ENCODE results near the gene C10orf53.

Gene C10orf53

DNA sequence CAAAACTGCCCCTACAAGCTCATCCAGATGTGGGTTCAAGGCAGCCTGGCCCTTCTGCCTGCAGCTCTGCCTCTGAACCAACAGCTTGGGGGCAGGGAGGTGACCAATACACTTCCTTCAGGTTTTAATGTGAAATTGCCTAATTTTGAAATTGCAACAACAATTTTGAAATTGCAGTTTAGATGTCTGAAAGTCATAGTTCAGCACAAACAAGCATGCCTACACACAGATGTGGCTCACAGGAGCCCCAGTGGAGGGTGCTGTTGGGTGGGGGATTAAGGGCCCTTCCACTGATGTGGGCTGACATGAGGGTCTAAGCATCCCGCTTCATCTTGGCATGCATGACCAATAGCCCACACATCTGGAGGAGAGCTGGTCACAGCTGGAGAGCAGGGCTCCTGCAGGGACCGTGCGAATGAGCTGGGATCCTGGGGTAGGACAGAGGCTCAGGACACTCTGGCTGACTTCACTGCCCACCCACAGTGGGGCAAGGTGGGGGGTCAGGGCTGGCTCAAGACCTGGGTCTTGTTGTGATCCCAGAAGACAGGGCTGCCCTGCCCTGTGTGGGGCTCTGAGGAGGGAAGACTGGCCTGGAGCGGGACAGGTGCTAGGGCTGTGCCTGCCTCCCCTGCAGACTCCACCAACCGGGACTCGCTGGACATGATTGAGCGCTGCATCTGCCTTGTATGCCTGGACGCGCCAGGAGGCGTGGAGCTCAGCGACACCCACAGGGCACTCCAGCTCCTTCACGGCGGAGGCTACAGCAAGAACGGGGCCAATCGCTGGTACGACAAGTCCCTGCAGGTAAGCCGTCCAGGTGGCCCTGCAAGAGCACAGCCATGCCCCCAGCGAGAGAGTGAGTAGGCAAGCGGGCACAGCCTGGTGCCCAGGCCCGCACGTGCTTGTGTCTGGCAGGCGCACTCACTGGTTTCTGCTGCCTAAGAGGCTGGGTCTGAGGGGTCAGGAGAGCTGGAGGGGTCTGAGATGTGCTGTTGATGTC lies 33.3 kb upstream of the C10orf53 start:
- DNase-seq (ENCODE audit: low read depth) = no peak
- H3K27me3 ChIP-seq (replicated peaks; ENCODE audit: control insufficient read depth, insufficient read depth, low read length) = peaks cover 65% of the 10 kb centered on the region
- peaks cover 4% of the 10 kb centered on the region for H3K4me1 ChIP-seq (ENCODE audit: control insufficient read depth, insufficient read depth, low read length)
- H3K4me3 ChIP-seq (ENCODE audit: low read length) = no peak overlapping the region
- H3K36me3 ChIP-seq (ENCODE audit: control insufficient read depth, insufficient read depth, low read length, severe bottlenecking) = no peaks in the 10 kb centered on the region
- H3K9ac ChIP-seq (ENCODE audit: low read length) = no peak overlapping the region
- H3K9me3 ChIP-seq (ENCODE audit: control insufficient read depth, low read length) = no peaks in the 10 kb centered on the region

DNA sequence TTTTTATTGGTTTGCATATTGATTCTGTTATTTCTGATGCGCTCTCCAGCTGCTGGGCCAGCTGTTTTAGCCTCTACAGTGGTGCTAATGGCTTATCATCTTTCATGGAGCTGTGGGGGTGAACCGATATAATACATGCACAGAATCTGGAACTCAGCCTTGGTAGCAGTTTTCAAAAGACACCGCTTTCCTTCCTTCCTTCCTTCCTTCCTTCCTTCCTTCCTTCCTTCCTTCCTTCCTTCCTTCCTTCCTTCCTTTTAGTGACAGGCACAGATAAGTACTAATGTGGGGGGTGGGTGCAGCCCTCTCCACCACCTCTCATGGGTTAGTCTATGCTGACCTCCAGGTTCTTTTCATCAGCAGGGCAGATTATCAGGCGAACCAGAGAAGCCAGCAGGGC lies 31.9 kb upstream of the C10orf53 start:
- Histone ChIP-seq H3K9ac (ENCODE audit: low read length) (no peak overlapping the region), H3K36me3 (ENCODE audit: control insufficient read depth, insufficient read depth, low read length, severe bottlenecking) (no peaks in the 10 kb centered on the region), H3K4me1 (ENCODE audit: control insufficient read depth, insufficient read depth, low read length) (peaks cover 4% of the 10 kb centered on the region), H3K27me3 (replicated peaks; ENCODE audit: control insufficient read depth, insufficient read depth, low read length) (peaks cover 65% of the 10 kb centered on the region), H3K9me3 (ENCODE audit: control insufficient read depth, low read length) (no peaks in the 10 kb centered on the region), H3K4me3 (ENCODE audit: low read length) (no peak overlapping the region)
- DNase-seq (ENCODE audit: low read depth) = no peak

- no peaks in the 10 kb centered on the region for H3K36me3 ChIP-seq (ENCODE audit: control insufficient read depth, insufficient read depth, low read length, severe bottlenecking)
- no peak overlapping the region for H3K4me3 ChIP-seq (ENCODE audit: low read length)
- H3K4me1 ChIP-seq (ENCODE audit: control insufficient read depth, insufficient read depth, low read length) = peaks cover 4% of the 10 kb centered on the region
- no peak for DNase-seq (ENCODE audit: low read depth)
- no peak overlapping the region for H3K9ac ChIP-seq (ENCODE audit: low read length)
- H3K9me3 ChIP-seq (ENCODE audit: control insufficient read depth, low read length) = no peaks in the 10 kb centered on the region
- peaks cover 63% of the 10 kb centered on the region for H3K27me3 ChIP-seq (replicated peaks; ENCODE audit: control insufficient read depth, insufficient read depth, low read length)
Measured at GRCh38 chr10:49647985-49648795, 31.3 kb upstream of the C10orf53 start.

DNA sequence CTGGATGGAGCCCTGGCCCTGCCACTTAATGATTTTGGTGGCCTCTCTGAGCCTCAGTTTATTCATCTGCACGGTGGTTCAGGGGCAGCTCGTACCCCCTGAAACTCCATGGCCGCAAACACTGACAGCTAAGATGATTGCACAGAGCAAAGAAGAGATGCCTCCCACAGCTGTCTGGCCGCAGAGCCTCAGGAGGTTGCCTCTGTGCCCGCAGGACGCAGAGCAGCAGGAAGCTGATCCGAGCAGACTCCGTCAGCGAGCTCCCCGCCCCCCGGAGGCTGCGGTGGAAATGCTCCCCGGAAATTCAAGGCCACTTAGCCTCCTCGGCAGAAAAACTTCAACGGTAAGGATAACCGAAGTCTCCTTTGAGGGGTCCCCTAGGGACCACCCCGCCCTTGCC lies 30.2 kb upstream of the C10orf53 start:
- no peak for DNase-seq (ENCODE audit: low read depth)
- Histone ChIP-seq H3K4me1 (ENCODE audit: control insufficient read depth, insufficient read depth, low read length) (peaks cover 4% of the 10 kb centered on the region), H3K9ac (ENCODE audit: low read length) (no peak overlapping the region), H3K36me3 (ENCODE audit: control insufficient read depth, insufficient read depth, low read length, severe bottlenecking) (no peaks in the 10 kb centered on the region), H3K27me3 (replicated peaks; ENCODE audit: control insufficient read depth, insufficient read depth, low read length) (peaks cover 57% of the 10 kb centered on the region), H3K4me3 (ENCODE audit: low read length) (no peak overlapping the region), H3K9me3 (ENCODE audit: control insufficient read depth, low read length) (no peaks in the 10 kb centered on the region)

DNA sequence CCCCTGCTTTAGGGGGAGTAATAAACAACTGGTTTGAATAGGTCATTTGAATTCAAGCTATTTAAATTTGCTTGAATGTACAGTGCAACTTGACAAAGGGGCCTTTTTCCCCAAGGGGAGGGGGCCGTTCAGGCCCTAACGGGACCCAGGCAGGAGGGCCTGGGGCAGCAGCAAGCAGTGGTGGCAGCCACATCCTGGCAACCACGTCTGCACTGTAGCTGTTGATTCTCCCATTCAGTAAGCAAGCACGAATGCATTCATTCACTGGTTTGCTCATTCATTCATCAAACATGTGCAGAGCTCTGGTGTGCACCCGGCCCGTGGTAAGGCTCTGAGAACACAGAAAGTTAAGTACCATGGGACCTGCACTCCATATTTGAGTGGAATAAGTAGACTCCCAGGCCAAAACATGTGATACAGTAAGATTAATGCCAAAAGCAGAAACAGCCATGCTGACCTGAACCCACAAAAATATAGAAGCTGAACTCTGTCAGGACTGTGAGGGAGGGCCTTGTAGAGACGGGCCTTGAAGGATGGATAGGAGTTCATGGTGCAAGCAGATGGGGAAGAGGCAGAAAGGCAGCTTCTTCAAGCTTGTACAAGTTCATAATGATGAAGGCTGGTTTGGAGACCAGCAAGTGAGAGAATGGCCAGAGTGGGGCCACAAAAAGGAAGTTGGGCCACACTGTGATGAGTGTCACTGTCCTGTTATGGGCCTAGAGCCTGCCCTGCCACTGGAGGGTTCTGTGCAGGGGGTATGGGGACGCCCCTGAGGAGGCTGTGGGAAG lies 29.3 kb upstream of the C10orf53 start:
- no peak overlapping the region for H3K9ac ChIP-seq (ENCODE audit: low read length)
- H3K4me3 ChIP-seq (ENCODE audit: low read length) = no peak overlapping the region
- peaks cover 49% of the 10 kb centered on the region for H3K27me3 ChIP-seq (replicated peaks; ENCODE audit: control insufficient read depth, insufficient read depth, low read length)
- H3K36me3 ChIP-seq (ENCODE audit: control insufficient read depth, insufficient read depth, low read length, severe bottlenecking) = no peaks in the 10 kb centered on the region
- DNase-seq (ENCODE audit: low read depth) = no peak
- peaks cover 4% of the 10 kb centered on the region for H3K4me1 ChIP-seq (ENCODE audit: control insufficient read depth, insufficient read depth, low read length)
- no peaks in the 10 kb centered on the region for H3K9me3 ChIP-seq (ENCODE audit: control insufficient read depth, low read length)

DNA sequence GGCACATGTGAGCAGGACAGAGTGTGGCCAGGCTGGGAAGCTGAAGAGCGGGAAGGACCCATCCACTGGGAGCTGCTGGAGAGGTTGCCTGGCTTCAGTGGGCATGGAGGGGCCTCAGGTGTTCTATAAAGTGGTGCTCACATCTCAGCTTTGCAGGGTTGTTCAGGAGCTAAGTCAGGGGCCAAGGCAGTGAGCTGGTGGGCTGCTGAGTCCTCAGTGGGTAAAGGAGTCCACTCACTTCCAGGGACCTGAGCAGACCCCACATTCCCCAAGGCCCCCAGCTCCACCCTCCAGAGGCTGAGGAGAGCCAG lies 28.8 kb upstream of the C10orf53 start:
- Histone ChIP-seq H3K27me3 (replicated peaks; ENCODE audit: control insufficient read depth, insufficient read depth, low read length) (peaks cover 49% of the 10 kb centered on the region), H3K4me3 (ENCODE audit: low read length) (no peak overlapping the region), H3K9me3 (ENCODE audit: control insufficient read depth, low read length) (no peaks in the 10 kb centered on the region), H3K36me3 (ENCODE audit: control insufficient read depth, insufficient read depth, low read length, severe bottlenecking) (no peaks in the 10 kb centered on the region), H3K9ac (ENCODE audit: low read length) (no peak overlapping the region), H3K4me1 (ENCODE audit: control insufficient read depth, insufficient read depth, low read length) (peaks cover under 1% of the 10 kb centered on the region)
- no peak for DNase-seq (ENCODE audit: low read depth)

DNA sequence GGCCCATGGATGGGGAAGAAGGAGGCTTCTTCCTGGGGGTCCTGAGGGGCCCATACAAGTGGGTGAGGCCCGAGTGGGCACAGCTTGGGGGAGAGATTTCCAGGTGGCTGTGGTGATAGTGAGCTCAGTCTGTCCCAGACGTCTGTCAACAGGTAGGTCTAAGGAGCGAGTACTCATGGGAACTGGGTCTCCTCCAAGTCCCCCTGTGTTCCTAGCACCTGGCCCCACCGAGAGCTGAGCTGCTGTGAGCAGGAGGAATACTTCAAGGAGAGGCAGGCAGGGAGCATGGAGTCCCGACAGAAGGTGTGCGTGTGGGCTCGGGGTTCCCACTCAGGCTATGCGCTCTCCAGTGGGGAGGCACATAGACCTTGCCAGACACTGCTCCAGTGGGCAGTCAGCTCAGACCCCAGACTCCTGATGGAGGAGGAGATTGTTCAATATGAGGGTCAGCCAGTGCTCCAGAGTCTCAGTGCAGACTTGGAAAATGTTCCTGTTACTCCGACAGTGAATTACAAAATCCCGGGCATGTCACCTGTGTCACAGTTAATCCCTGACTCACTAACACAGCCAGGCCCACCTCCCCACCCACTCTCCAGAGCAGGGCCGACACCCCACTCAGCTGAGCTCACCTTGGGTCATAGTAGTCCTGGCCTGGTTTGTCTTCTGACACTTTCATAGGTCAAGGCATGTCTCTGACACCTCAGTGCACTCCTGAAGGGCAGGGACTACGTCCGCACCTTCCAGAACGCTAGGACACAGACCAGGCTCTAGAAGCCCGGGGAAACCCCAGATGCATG lies 28.2 kb upstream of the C10orf53 start:
- no peaks in the 10 kb centered on the region for H3K36me3 ChIP-seq (ENCODE audit: control insufficient read depth, insufficient read depth, low read length, severe bottlenecking)
- no peak overlapping the region for H3K9ac ChIP-seq (ENCODE audit: low read length)

GRCh38 chr10:49651917-49652316 lies 27.5 kb upstream of the C10orf53 start:
- Histone ChIP-seq H3K9ac (ENCODE audit: low read length) (no peak overlapping the region), H3K36me3 (ENCODE audit: control insufficient read depth, insufficient read depth, low read length, severe bottlenecking) (no peaks in the 10 kb centered on the region), H3K4me3 (ENCODE audit: low read length) (no peak overlapping the region), H3K9me3 (ENCODE audit: control insufficient read depth, low read length) (no peaks in the 10 kb centered on the region), H3K27me3 (replicated peaks; ENCODE audit: control insufficient read depth, insufficient read depth, low read length) (peaks cover 51% of the 10 kb centered on the region), H3K4me1 (ENCODE audit: control insufficient read depth, insufficient read depth, low read length) (no peaks in the 10 kb centered on the region)
- DNase-seq (ENCODE audit: low read depth) = no peak

More for the DNA sequence above, 28.2 kb upstream of the C10orf53 start:
- Histone ChIP-seq H3K4me3 (ENCODE audit: low read length) (no peak overlapping the region), H3K27me3 (replicated peaks; ENCODE audit: control insufficient read depth, insufficient read depth, low read length) (peaks cover 48% of the 10 kb centered on the region), H3K4me1 (ENCODE audit: control insufficient read depth, insufficient read depth, low read length) (no peaks in the 10 kb centered on the region), H3K9me3 (ENCODE audit: control insufficient read depth, low read length) (no peaks in the 10 kb centered on the region)
- no peak for DNase-seq (ENCODE audit: low read depth)

DNA sequence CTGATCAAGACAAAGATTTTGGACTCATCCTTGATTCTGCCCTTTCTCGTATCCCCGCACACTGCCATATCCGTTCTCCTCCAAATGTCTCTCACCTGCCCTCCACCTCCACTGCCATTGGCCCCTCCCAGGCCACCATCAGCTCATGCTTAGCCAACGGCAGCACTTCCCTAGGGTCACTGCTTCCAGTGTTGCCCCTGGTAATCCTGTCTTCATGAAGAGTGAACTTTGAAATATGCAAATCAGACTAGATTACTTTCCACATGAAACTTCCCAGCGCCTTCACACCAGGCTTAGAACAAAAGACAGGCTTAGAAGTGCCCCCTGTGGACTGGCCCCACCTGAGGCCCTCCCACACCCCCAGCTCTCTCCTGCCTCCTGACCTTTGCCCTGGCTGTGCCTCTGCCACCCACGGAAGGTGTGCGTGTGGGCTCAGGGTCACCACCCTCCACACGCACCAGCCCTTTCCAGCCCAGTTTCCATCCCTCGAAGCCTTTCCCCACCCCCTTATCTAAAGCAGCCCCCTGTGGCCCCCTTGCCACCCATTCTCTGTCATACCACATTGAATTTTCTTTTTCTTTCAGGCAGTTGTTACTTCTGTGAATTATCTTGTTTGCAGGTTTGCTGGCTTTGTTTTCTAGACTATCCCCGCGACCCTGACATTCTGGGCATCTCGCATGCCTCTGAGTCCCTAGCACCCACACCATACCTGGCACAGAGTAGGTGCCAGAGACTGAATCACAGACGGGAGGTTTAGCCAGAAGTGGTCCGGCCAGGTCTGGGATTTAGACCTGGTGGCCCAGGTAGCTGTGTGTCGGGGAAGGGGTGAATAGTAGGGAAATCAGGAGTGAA lies 26.8 kb upstream of the C10orf53 start:
- Histone ChIP-seq H3K9ac (ENCODE audit: low read length) (no peak overlapping the region), H3K27me3 (replicated peaks; ENCODE audit: control insufficient read depth, insufficient read depth, low read length) (peaks cover 45% of the 10 kb centered on the region), H3K4me3 (ENCODE audit: low read length) (no peak overlapping the region), H3K36me3 (ENCODE audit: control insufficient read depth, insufficient read depth, low read length, severe bottlenecking) (no peaks in the 10 kb centered on the region), H3K4me1 (ENCODE audit: control insufficient read depth, insufficient read depth, low read length) (no peaks in the 10 kb centered on the region), H3K9me3 (ENCODE audit: control insufficient read depth, low read length) (no peaks in the 10 kb centered on the region)
- DNase-seq (ENCODE audit: low read depth) = no peak

Measured in adipocyte (in vitro differentiated cells).